Large intestine (tissue), 3 donors: ENCODE data around the gene RALGDS. TPM values are rescaled to one million over a fixed set of nuclear protein-coding genes. Genes with fewer than 3 reads are reported as not detected.

Experiments
- DNase-seq, 2 donors: peaks; one replicate each; pipeline versions ENCODE4 v3.0.0 to v3.0.0-alpha.2; 2013
- H3K27ac ChIP-seq: one replicate; pipeline ENCODE4 v1.5.1; 2013; ENCODE audit warnings: low read length
- H3K27me3 ChIP-seq: 2 replicates; pipeline ENCODE4 v1.6.1; 2013; ENCODE audit warnings: low read length; ENCODE audit not compliant: control insufficient read depth, insufficient read depth
- H3K36me3 ChIP-seq: 2 replicates; pipeline ENCODE4 v1.6.1; 2013; ENCODE audit warnings: low read length; ENCODE audit not compliant: control insufficient read depth, insufficient read depth
- H3K4me1 ChIP-seq: one replicate; pipeline ENCODE4 v1.6.1; 2013; ENCODE audit warnings: low read length; ENCODE audit not compliant: control insufficient read depth, insufficient read depth
- H3K4me3 ChIP-seq: one replicate; pipeline ENCODE4 v1.5.1; 2013; ENCODE audit warnings: low read length
- H3K9me3 ChIP-seq: one replicate; pipeline ENCODE4 v1.6.1; 2013; ENCODE audit warnings: mild to moderate bottlenecking, low read depth, low read length, moderate library complexity; ENCODE audit not compliant: control insufficient read depth
- WGBS: methylation state at CpG from one replicate; pipeline ENCODE4 v1.1.5; 2013; ENCODE audit warnings: low lambda C conversion rate; ENCODE audit not compliant: insufficient coverage; 5-methylcytosine and 5-hydroxymethylcytosine counted together
- polyA plus RNA-seq: library from polyadenylated mRNA; unstranded; fragments of 120-200 nt; gene quantifications from one replicate; pipeline ENCODE4 v1.2.1, GENCODE V29; 2013

RALGDS gene
- polyA plus RNA-seq, 1 donor: 43.8 TPM

- peaks cover 12% of the 10 kb centered on the region for H3K36me3 ChIP-seq
- H3K27ac ChIP-seq: no peak overlapping the region
- no peaks in the 10 kb centered on the region for H3K27me3 ChIP-seq
- H3K4me1 ChIP-seq: peaks cover 36% of the 10 kb centered on the region
- no peak overlapping the region for H3K4me3 ChIP-seq
- H3K9me3 ChIP-seq: no peaks in the 10 kb centered on the region
- WGBS: no CpG with 5 or more reads among the region's 24 CpGs
- no peak for DNase-seq
These were observed 5.1 kb upstream of the RALGDS start for GRCh38 chr9:133125941-133126696.

GRCh38 chr9:133124907-133125275 is 3.9 kb upstream of the RALGDS start:
- Histone ChIP-seq H3K27ac (no peak overlapping the region), H3K4me1 (peaks cover 42% of the 10 kb centered on the region), H3K36me3 (peaks cover 9% of the 10 kb centered on the region), H3K9me3 (no peaks in the 10 kb centered on the region), H3K27me3 (no peaks in the 10 kb centered on the region), H3K4me3 (no peak overlapping the region)
- DNase-seq: no peak
- WGBS: 67% methylated on average over 1 of the region's 2 CpGs

- no peaks in the 10 kb centered on the region for H3K9me3 ChIP-seq
- no peaks in the 10 kb centered on the region for H3K27me3 ChIP-seq
- H3K27ac ChIP-seq: no peak overlapping the region
- DNase-seq: no peak
- H3K4me1 ChIP-seq: peaks cover 48% of the 10 kb centered on the region
- H3K36me3 ChIP-seq: peaks cover 9% of the 10 kb centered on the region
- WGBS: no CpG with 5 or more reads among the region's 8 CpGs
- no peak overlapping the region for H3K4me3 ChIP-seq
These were observed 3.3 kb upstream of the RALGDS start for GRCh38 chr9:133124123-133124906.

- no CpG with 5 or more reads among the region's 19 CpGs for WGBS
- Histone ChIP-seq H3K9me3 (no peaks in the 10 kb centered on the region), H3K27me3 (no peaks in the 10 kb centered on the region), H3K4me3 (no peak overlapping the region), H3K4me1 (peaks cover 57% of the 10 kb centered on the region), H3K36me3 (peaks cover 7% of the 10 kb centered on the region), H3K27ac (peak overlapping the region; percentile 90)
- DNase-seq: peak; percentile 74 to 89
These were observed 2.0 kb upstream of the RALGDS start for GRCh38 chr9:133122935-133123611.

- no peaks in the 10 kb centered on the region for H3K27me3 ChIP-seq
- peaks cover 57% of the 10 kb centered on the region for H3K4me1 ChIP-seq
- H3K27ac ChIP-seq: peak overlapping the region; percentile 90
- H3K4me3 ChIP-seq: no peak overlapping the region
- no peaks in the 10 kb centered on the region for H3K9me3 ChIP-seq
- no peak for DNase-seq
- H3K36me3 ChIP-seq: peaks cover 5% of the 10 kb centered on the region
- 80% methylated on average over 1 of the region's 4 CpGs for WGBS
These were observed 1.5 kb upstream of the RALGDS start for GRCh38 chr9:133122605-133122934.

GRCh38 chr9:133121915-133122550 is 993 bp upstream of the RALGDS start:
- H3K4me1 ChIP-seq: peaks cover 56% of the 10 kb centered on the region
- no peaks in the 10 kb centered on the region for H3K27me3 ChIP-seq
- H3K36me3 ChIP-seq: peaks cover 3% of the 10 kb centered on the region
- H3K9me3 ChIP-seq: no peaks in the 10 kb centered on the region
- WGBS: 75% methylated on average over 2 of the region's 8 CpGs
- peak overlapping the region; percentile 77 for H3K27ac ChIP-seq
- DNase-seq: no peak
- no peak overlapping the region for H3K4me3 ChIP-seq

GRCh38 chr9:133120501-133121197 is 391 bp downstream of the RALGDS start:
- H3K27me3 ChIP-seq: no peaks in the 10 kb centered on the region
- DNase-seq: peak in 1 of 2 donors; percentile 52
- no CpG with 5 or more reads among the region's 66 CpGs for WGBS
- peak overlapping the region; percentile 63 for H3K27ac ChIP-seq
- peaks cover 52% of the 10 kb centered on the region for H3K4me1 ChIP-seq
- peak overlapping the region; percentile 57 for H3K4me3 ChIP-seq
- no peaks in the 10 kb centered on the region for H3K9me3 ChIP-seq
- peaks cover 10% of the 10 kb centered on the region for H3K36me3 ChIP-seq

- Histone ChIP-seq H3K9me3 (no peaks in the 10 kb centered on the region), H3K27ac (peak overlapping the region; percentile 63), H3K4me1 (peaks cover 57% of the 10 kb centered on the region), H3K36me3 (peaks cover 10% of the 10 kb centered on the region), H3K27me3 (no peaks in the 10 kb centered on the region), H3K4me3 (peak overlapping the region; percentile 57)
- WGBS: no CpG with 5 or more reads among the region's 21 CpGs
- DNase-seq: peak in 1 of 2 donors; percentile 30
These were observed 1.1 kb downstream of the RALGDS start for GRCh38 chr9:133119846-133120500.

- Histone ChIP-seq H3K9me3 (no peaks in the 10 kb centered on the region), H3K27me3 (no peaks in the 10 kb centered on the region), H3K36me3 (peaks cover 10% of the 10 kb centered on the region), H3K4me3 (peak overlapping the region; percentile 57), H3K4me1 (peaks cover 63% of the 10 kb centered on the region), H3K27ac (peak overlapping the region; percentile 55)
- no peak for DNase-seq
- WGBS: no CpG with 5 or more reads among the region's 21 CpGs
These were observed 1.8 kb downstream of the RALGDS start for GRCh38 chr9:133119103-133119845.
